HCT116 (cell line): ENCODE data around the gene AMPD3. TPM values are rescaled to one million over a fixed set of nuclear protein-coding genes. Genes with fewer than 3 reads are reported as not detected.

ENCODE experiments used
- ATAC-seq: fragments of 200-7000 bp; cut with Tn5 transposase; 2 replicates; pipeline ENCODE4 v1.9.1; 2020; ENCODE audit warnings: mild to moderate bottlenecking, moderate library complexity
- BruUV-seq: library from RNA; stranded (reverse); fragments of 400-500 nt; replicated peaks from 2 replicates; lab custom pipeline; 2021; lab: Mats Ljungman, UMichigan
- CTCF ChIA-PET: fragments of 300-600 bp; sonication (Branson Sonifier 250); formaldehyde crosslinking; loops from one replicate; lab custom pipeline; 2021; ENCODE audit warnings: antibody characterized with exemption; lab: Charles Lee
- POLR2A ChIA-PET: fragments of 300-600, 350-600 bp; sonication (Branson Sonifier 250); formaldehyde crosslinking; loops from one replicate; lab custom pipeline; 2021; ENCODE audit warnings: antibody characterized with exemption; lab: Charles Lee
- RAD21 ChIA-PET, 2 experiments: fragments of 300-600 bp; sonication (Branson Sonifier 250); formaldehyde crosslinking; loops; one replicate each; lab custom pipeline; 2023; ENCODE audit warnings: low total read pairs in 2 of 2; ENCODE audit not compliant: uncharacterized antibody in 2 of 2, unreplicated experiment in 2 of 2, low non-redundant PET in 1 of 2; lab: Charles Lee
- DNase-seq: peaks from one replicate; pipeline ENCODE4 v3.0.0-alpha.2; 2010; ENCODE audit warnings: low read depth, low spot score
- H2AFZ ChIP-seq: fragments of 200-600 bp; shearing (Covaris generic), sonication (generic); 2 replicates; pipeline ENCODE4 v1.6.1; 2017; ENCODE audit warnings: low read depth, mixed run types, mixed read lengths, antibody characterized with exemption, low read length; ENCODE audit not compliant: poor library complexity, severe bottlenecking
- H3K27ac ChIP-seq: 2 replicates; pipeline ENCODE4 v1.5.1; 2012; ENCODE audit warnings: low read depth, low read length
- H3K27me3 ChIP-seq: fragments of 200-600 bp; sonication (generic); 2 replicates; pipeline ENCODE4 v1.6.1; 2016; ENCODE audit warnings: mixed run types, low read length, mixed read lengths; ENCODE audit not compliant: insufficient read depth
- H3K36me3 ChIP-seq, 2 experiments: fragments of 200-500 bp in 1 of 2; fragments of 200-600 bp in 1 of 2; sonication (Bioruptor generic) in 1 of 2; sonication (generic) in 1 of 2; 2 replicates each; pipeline versions ENCODE4 v1.5.1 to v1.6.1; 2014 to 2016; ENCODE audit warnings: low read length in 2 of 2, inconsistent platforms in 1 of 2, mixed read lengths in 1 of 2, mixed run types in 1 of 2; ENCODE audit not compliant: insufficient read depth in 2 of 2, control insufficient read depth in 1 of 2
- H3K4me1 ChIP-seq, 2 experiments: fragments of 200-600 bp in 1 of 2; sonication (generic) in 1 of 2; 2 replicates each; pipeline versions ENCODE4 v1.5.1 to v1.6.1; 2012 to 2017; ENCODE audit warnings: low read length in 2 of 2, inconsistent platforms in 1 of 2, mild to moderate bottlenecking in 1 of 2, mixed read lengths in 1 of 2, mixed run types in 1 of 2, moderate library complexity in 1 of 2; ENCODE audit not compliant: insufficient read depth in 2 of 2, control insufficient read depth in 1 of 2
- H3K4me2 ChIP-seq: fragments of 200-600 bp; sonication (generic); 2 replicates; pipeline ENCODE4 v1.6.1; 2017; ENCODE audit warnings: mixed run types, low read length, mixed read lengths
- H3K4me3 ChIP-seq, 2 experiments: fragments of 200-600 bp in 1 of 2; sonication (generic) in 1 of 2; replicated peaks in 1 of 2; 2 replicates each; pipeline ENCODE4 v1.5.1; 2011 to 2016; ENCODE audit warnings: low read length in 2 of 2, control low read depth in 1 of 2, low read depth in 1 of 2, mild to moderate bottlenecking in 1 of 2, mixed read lengths in 1 of 2, mixed run types in 1 of 2
- H3K79me2 ChIP-seq: fragments of 200-600 bp; sonication (generic); 2 replicates; pipeline ENCODE4 v1.6.1; 2017; ENCODE audit warnings: mild to moderate bottlenecking, mixed run types, low read length, moderate library complexity, mixed read lengths; ENCODE audit not compliant: insufficient read depth
- H3K9ac ChIP-seq: fragments of 200-600 bp; sonication (generic); 2 replicates; pipeline ENCODE4 v1.6.1; 2016; ENCODE audit warnings: low read length, mixed read lengths
- H3K9me2 ChIP-seq: fragments of 200-600 bp; sonication (generic), shearing (Covaris generic); 2 replicates; pipeline ENCODE4 v1.6.1; 2017; ENCODE audit warnings: mixed run types, mild to moderate bottlenecking, moderate library complexity; ENCODE audit not compliant: insufficient read depth
- H3K9me3 ChIP-seq, 2 experiments: fragments of 200-500 bp in 1 of 2; fragments of 200-600 bp in 1 of 2; sonication (Bioruptor generic) in 1 of 2; sonication (generic) in 1 of 2; 2 replicates each; pipeline ENCODE4 v1.6.1; 2014 to 2017; ENCODE audit warnings: low read length in 2 of 2, mixed read lengths in 2 of 2, inconsistent platforms in 1 of 2, low read depth in 1 of 2, mild to moderate bottlenecking in 1 of 2, mixed run types in 1 of 2, moderate library complexity in 1 of 2; ENCODE audit not compliant: control insufficient read depth in 1 of 2, insufficient read depth in 1 of 2
- H4K20me1 ChIP-seq: fragments of 200-600 bp; sonication (generic), shearing (Covaris generic); 2 replicates; pipeline ENCODE4 v1.6.1; 2017; ENCODE audit warnings: mixed run types, mild to moderate bottlenecking, moderate library complexity; ENCODE audit not compliant: insufficient read depth
- POLR2A ChIP-seq: IDR thresholded peaks from 2 replicates; pipeline ENCODE4 v1.7.0; 2011; ENCODE audit warnings: borderline replicate concordance; ENCODE audit not compliant: insufficient read depth, insufficient read length; ENCODE audit errors: extremely low read depth
- YY1 ChIP-seq: IDR thresholded peaks from 2 replicates; pipeline ENCODE4 v1.6.1; 2011; ENCODE audit warnings: low read length, low read depth, moderate library complexity, mild to moderate bottlenecking; ENCODE audit not compliant: insufficient replicate concordance; ENCODE audit errors: extremely low read depth
- ZFX ChIP-seq: fragments of 450-650 bp; IDR thresholded peaks from 2 replicates; pipeline ENCODE4 v1.6.1; 2017
- intact Hi-C: fragments of 100-400 bp; cut with micrococcal nuclease; formaldehyde crosslinking; loops from 2 replicates; pipeline ENCODE4 v1.10.0; 2022
- total RNA-seq: library from RNA; stranded (reverse); gene quantifications from one replicate; pipeline ENCODE4 v1.2.1, GENCODE V29; 2021; ENCODE audit not compliant: unreplicated experiment
- TF ChIP-seq, protein P1 (sequence below): IDR thresholded peaks from 2 replicates; pipeline ENCODE4 v1.6.1; 2012
- TF ChIP-seq, protein P2 (sequence below): IDR thresholded peaks from 2 replicates; pipeline ENCODE4 v1.6.1; 2012; ENCODE audit warnings: low read depth

Gene AMPD3
- total RNA-seq, 1 experiment from 2014 or later: 25.9 TPM

DNA sequence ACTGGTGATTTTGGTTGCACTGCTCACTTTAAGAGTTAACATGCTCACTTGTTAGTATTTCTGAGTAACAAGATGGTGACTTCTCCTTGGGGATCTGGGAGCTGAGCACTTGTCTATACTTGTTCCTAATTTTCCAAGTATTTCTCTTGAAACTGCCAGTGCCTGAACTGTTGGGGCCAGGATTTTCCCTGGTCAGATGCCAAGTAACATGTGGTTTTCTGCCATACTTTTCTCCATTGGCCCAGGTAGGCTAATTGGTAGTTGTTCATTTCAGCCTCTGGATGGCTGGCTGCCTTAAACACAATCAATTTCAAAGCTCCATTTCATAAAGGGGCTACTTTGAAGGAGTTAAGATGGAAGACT is 50.9 kb downstream of the AMPD3 start:
- ChIA-PET RAD21 (no interaction called here), CTCF (no interaction called here), POLR2A (interaction anchor here (0.7 kb wide), 1 partner anchor 17 kb away, joined by 3 read pairs; no protein-coding TSS in a partner anchor)
- H2AFZ ChIP-seq: no peak overlapping the region
- H3K36me3 ChIP-seq: peaks cover 0 to 36% of the 10 kb centered on the region in 2 experiments; a peak in 1 of 4 replicates
- no peaks in the 10 kb centered on the region for H3K27me3 ChIP-seq
- TF ChIP-seq YY1 (no peak), POLR2A (no peak), ZFX (no peak)
- TF ChIP-seq, protein P1, sequence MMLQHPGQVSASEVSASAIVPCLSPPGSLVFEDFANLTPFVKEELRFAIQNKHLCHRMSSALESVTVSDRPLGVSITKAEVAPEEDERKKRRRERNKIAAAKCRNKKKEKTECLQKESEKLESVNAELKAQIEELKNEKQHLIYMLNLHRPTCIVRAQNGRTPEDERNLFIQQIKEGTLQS: no peak
- TF ChIP-seq, protein P2, sequence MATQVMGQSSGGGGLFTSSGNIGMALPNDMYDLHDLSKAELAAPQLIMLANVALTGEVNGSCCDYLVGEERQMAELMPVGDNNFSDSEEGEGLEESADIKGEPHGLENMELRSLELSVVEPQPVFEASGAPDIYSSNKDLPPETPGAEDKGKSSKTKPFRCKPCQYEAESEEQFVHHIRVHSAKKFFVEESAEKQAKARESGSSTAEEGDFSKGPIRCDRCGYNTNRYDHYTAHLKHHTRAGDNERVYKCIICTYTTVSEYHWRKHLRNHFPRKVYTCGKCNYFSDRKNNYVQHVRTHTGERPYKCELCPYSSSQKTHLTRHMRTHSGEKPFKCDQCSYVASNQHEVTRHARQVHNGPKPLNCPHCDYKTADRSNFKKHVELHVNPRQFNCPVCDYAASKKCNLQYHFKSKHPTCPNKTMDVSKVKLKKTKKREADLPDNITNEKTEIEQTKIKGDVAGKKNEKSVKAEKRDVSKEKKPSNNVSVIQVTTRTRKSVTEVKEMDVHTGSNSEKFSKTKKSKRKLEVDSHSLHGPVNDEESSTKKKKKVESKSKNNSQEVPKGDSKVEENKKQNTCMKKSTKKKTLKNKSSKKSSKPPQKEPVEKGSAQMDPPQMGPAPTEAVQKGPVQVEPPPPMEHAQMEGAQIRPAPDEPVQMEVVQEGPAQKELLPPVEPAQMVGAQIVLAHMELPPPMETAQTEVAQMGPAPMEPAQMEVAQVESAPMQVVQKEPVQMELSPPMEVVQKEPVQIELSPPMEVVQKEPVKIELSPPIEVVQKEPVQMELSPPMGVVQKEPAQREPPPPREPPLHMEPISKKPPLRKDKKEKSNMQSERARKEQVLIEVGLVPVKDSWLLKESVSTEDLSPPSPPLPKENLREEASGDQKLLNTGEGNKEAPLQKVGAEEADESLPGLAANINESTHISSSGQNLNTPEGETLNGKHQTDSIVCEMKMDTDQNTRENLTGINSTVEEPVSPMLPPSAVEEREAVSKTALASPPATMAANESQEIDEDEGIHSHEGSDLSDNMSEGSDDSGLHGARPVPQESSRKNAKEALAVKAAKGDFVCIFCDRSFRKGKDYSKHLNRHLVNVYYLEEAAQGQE: no peak
- no peak overlapping the region for H3K4me2 ChIP-seq
- H4K20me1 ChIP-seq: no peaks in the 10 kb centered on the region
- intact Hi-C loops: no loop called here
- H3K9ac ChIP-seq: no peak overlapping the region
- no peaks in the 10 kb centered on the region for H3K9me2 ChIP-seq
- no peak overlapping the region for H3K27ac ChIP-seq
- no peak overlapping the region for H3K4me3 ChIP-seq
- ATAC-seq (no peak), DNase-seq (no peak)
- H3K79me2 ChIP-seq: no peaks in the 10 kb centered on the region
- H3K4me1 ChIP-seq: peaks cover 6 to 9% of the 10 kb centered on the region in 2 experiments; a peak in 3 of 4 replicates
- no TSS peak for BruUV-seq
- H3K9me3 ChIP-seq: no peaks in the 10 kb centered on the region
